H9 (cell line): ENCODE measurements around the gene NPLOC4. TPM values are rescaled to one million over a fixed set of nuclear protein-coding genes. Genes with fewer than 3 reads are reported as not detected.
A peak's percentile ranks its signal among the peaks of the same experiment; 100 is the strongest.

Experiments used
- DNase-seq: peaks from one replicate; pipeline ENCODE4 v3.0.0-alpha.2; 2017
- H2AFZ ChIP-seq: one replicate; pipeline ENCODE4 v1.6.1; 2013; ENCODE audit warnings: mild to moderate bottlenecking, low read length, control low read depth, moderate library complexity
- H2AK5ac ChIP-seq: 2 replicates; pipeline ENCODE4 v1.6.1; 2013; ENCODE audit warnings: low read length, control low read depth, mixed read lengths; ENCODE audit not compliant: insufficient read length
- H2BK120ac ChIP-seq: one replicate; pipeline ENCODE4 v1.6.1; 2013; ENCODE audit warnings: low read depth, mild to moderate bottlenecking, low read length, control low read depth, inconsistent platforms; ENCODE audit not compliant: poor library complexity, severe bottlenecking
- H2BK12ac ChIP-seq: 2 replicates; pipeline ENCODE4 v1.6.1; 2013; ENCODE audit warnings: low read length, control low read depth, mixed read lengths, low read depth; ENCODE audit not compliant: insufficient read length
- H2BK15ac ChIP-seq: 2 replicates; pipeline ENCODE4 v1.6.1; 2013; ENCODE audit warnings: low read depth, low read length, control low read depth
- H2BK20ac ChIP-seq: one replicate; pipeline ENCODE4 v1.6.1; 2013; ENCODE audit warnings: low read depth, mild to moderate bottlenecking, low read length, control low read depth, inconsistent platforms; ENCODE audit not compliant: poor library complexity, severe bottlenecking
- H2BK5ac ChIP-seq: 2 replicates; pipeline ENCODE4 v1.6.1; 2013; ENCODE audit warnings: low read length, control low read depth, mixed read lengths; ENCODE audit not compliant: insufficient read length
- H3K14ac ChIP-seq: 2 replicates; pipeline ENCODE4 v1.6.1; 2013; ENCODE audit warnings: low read length, control low read depth; ENCODE audit not compliant: insufficient read depth
- H3K18ac ChIP-seq: 2 replicates; pipeline ENCODE4 v1.6.1; 2013; ENCODE audit warnings: low read depth, mild to moderate bottlenecking, mixed read lengths, low read length, control low read depth; ENCODE audit not compliant: insufficient read length
- H3K23ac ChIP-seq: 2 replicates; pipeline ENCODE4 v1.6.1; 2013; ENCODE audit warnings: low read length, control low read depth, mixed read lengths, low read depth; ENCODE audit not compliant: insufficient read length
- H3K23me2 ChIP-seq: 2 replicates; pipeline ENCODE4 v1.6.1; 2013; ENCODE audit warnings: low read depth, mild to moderate bottlenecking, mixed read lengths, low read length, control low read depth; ENCODE audit not compliant: insufficient read length, poor library complexity, severe bottlenecking
- H3K27ac ChIP-seq: 2 replicates; pipeline ENCODE4 v1.5.1; 2013; ENCODE audit warnings: low read length, control low read depth, mixed read lengths, low read depth; ENCODE audit not compliant: insufficient read length
- H3K27me3 ChIP-seq: 2 replicates; pipeline ENCODE4 v1.6.1; 2013; ENCODE audit warnings: low read length, control low read depth, inconsistent platforms; ENCODE audit not compliant: insufficient read depth
- H3K4ac ChIP-seq: 2 replicates; pipeline ENCODE4 v1.6.1; 2013; ENCODE audit warnings: low read depth, mild to moderate bottlenecking, control low read depth, inconsistent platforms, low read length, moderate library complexity
- H3K4me1 ChIP-seq: 2 replicates; pipeline ENCODE4 v1.6.1; 2013; ENCODE audit warnings: low read length, control low read depth, inconsistent platforms; ENCODE audit not compliant: insufficient read depth
- H3K4me2 ChIP-seq: 2 replicates; pipeline ENCODE4 v1.6.1; 2013; ENCODE audit warnings: low read length, control low read depth, mixed read lengths; ENCODE audit not compliant: insufficient read length, insufficient read depth
- H3K56ac ChIP-seq: 2 replicates; pipeline ENCODE4 v1.6.1; 2013; ENCODE audit warnings: low read depth, mild to moderate bottlenecking, mixed read lengths, low read length, control low read depth; ENCODE audit not compliant: insufficient read length
- H3K79me1 ChIP-seq: 2 replicates; pipeline ENCODE4 v1.6.1; 2013; ENCODE audit warnings: low read depth, mild to moderate bottlenecking, moderate library complexity, low read length, control low read depth, inconsistent platforms; ENCODE audit not compliant: insufficient read depth, poor library complexity, severe bottlenecking
- H3K79me2 ChIP-seq: 2 replicates; pipeline ENCODE4 v1.6.1; 2013; ENCODE audit warnings: low read length, control low read depth, inconsistent platforms; ENCODE audit not compliant: insufficient read depth
- H3K9ac ChIP-seq: 2 replicates; pipeline ENCODE4 v1.6.1; 2013; ENCODE audit warnings: low read length, control low read depth, mixed read lengths; ENCODE audit not compliant: insufficient read length; ENCODE audit errors: extremely low read depth
- H3K9me3 ChIP-seq: one replicate; pipeline ENCODE4 v1.6.1; 2013; ENCODE audit warnings: low read depth, low read length, inconsistent platforms; ENCODE audit not compliant: control insufficient read depth
- H3T11ph ChIP-seq: one replicate; pipeline ENCODE4 v1.6.1; 2013; ENCODE audit warnings: mild to moderate bottlenecking, low read length, control low read depth, inconsistent platforms
- H4K20me1 ChIP-seq: one replicate; pipeline ENCODE4 v1.6.1; 2013; ENCODE audit not compliant: control insufficient read depth, insufficient read length, insufficient read depth
- H4K5ac ChIP-seq: 2 replicates; pipeline ENCODE4 v1.6.1; 2013; ENCODE audit warnings: low read depth, mild to moderate bottlenecking, mixed read lengths, low read length, control low read depth; ENCODE audit not compliant: insufficient read length
- H4K8ac ChIP-seq: replicated peaks from 2 replicates; pipeline ENCODE4 v1.6.1; 2013; ENCODE audit warnings: low read length, control low read depth, mixed read lengths, low read depth; ENCODE audit not compliant: insufficient read length
- H4K91ac ChIP-seq: 2 replicates; pipeline ENCODE4 v1.6.1; 2013; ENCODE audit warnings: low read depth, mild to moderate bottlenecking, moderate library complexity, mixed read lengths, low read length, control low read depth; ENCODE audit not compliant: insufficient read length
- H3K27ac Mint-ChIP-seq, 3 experiments: 2 replicates in 2 of 3; 3 replicates in 1 of 3; pipeline ENCODE4 v1.8.0; 2020 to 2021; ENCODE audit warnings: mixed read lengths in 3 of 3, mild to moderate bottlenecking in 1 of 3, moderate library complexity in 1 of 3
- H3K27me3 Mint-ChIP-seq: 2 replicates; pipeline ENCODE4 v1.8.0; 2021; ENCODE audit warnings: low read depth, mild to moderate bottlenecking, moderate library complexity, mixed read lengths
- H3K36me3 Mint-ChIP-seq, 3 experiments: 2 replicates in 2 of 3; 3 replicates in 1 of 3; pipeline ENCODE4 v1.8.0; 2020 to 2021; ENCODE audit warnings: low read depth in 3 of 3, mixed read lengths in 3 of 3; ENCODE audit not compliant: insufficient read depth in 1 of 3
- H3K4me1 Mint-ChIP-seq, 2 experiments: 2 replicates each; pipeline ENCODE4 v1.8.0; 2020; ENCODE audit warnings: mixed read lengths in 2 of 2
- H3K4me3 Mint-ChIP-seq, 2 experiments: 2 replicates in 1 of 2; 3 replicates in 1 of 2; pipeline ENCODE4 v1.8.0; 2020 to 2021; ENCODE audit warnings: mild to moderate bottlenecking in 2 of 2, mixed read lengths in 2 of 2, moderate library complexity in 1 of 2
- H3K9me3 Mint-ChIP-seq, 2 experiments: 2 replicates in 1 of 2; 3 replicates in 1 of 2; pipeline ENCODE4 v1.8.0; 2020; ENCODE audit warnings: mild to moderate bottlenecking in 2 of 2, mixed read lengths in 2 of 2, moderate library complexity in 1 of 2
- CTCF ChIP-seq: fragments of 200-600 bp; sonication (generic); conservative IDR thresholded peaks from 3 replicates; pipeline ENCODE4 v1.8.0; 2021; ENCODE audit warnings: antibody characterized with exemption, mild to moderate bottlenecking
- WGBS: extraction: QIAGEN DNeasy Blood & Tissue Kit; methylation state at CpG from one replicate; pipeline ENCODE4 v1.1.7; 2013; ENCODE audit warnings: missing lambda C conversion rate, low lambda C conversion rate, mixed read lengths; ENCODE audit not compliant: insufficient read length; ENCODE audit errors: extremely low coverage; 5-methylcytosine and 5-hydroxymethylcytosine counted together
- total RNA-seq: library from RNA; stranded (reverse); gene quantifications from 2 replicates; pipeline ENCODE4 v1.2.1, GENCODE V29; 2021

NPLOC4 gene
- total RNA-seq, 1 experiment from 2014 or later: 103 TPM

DNA sequence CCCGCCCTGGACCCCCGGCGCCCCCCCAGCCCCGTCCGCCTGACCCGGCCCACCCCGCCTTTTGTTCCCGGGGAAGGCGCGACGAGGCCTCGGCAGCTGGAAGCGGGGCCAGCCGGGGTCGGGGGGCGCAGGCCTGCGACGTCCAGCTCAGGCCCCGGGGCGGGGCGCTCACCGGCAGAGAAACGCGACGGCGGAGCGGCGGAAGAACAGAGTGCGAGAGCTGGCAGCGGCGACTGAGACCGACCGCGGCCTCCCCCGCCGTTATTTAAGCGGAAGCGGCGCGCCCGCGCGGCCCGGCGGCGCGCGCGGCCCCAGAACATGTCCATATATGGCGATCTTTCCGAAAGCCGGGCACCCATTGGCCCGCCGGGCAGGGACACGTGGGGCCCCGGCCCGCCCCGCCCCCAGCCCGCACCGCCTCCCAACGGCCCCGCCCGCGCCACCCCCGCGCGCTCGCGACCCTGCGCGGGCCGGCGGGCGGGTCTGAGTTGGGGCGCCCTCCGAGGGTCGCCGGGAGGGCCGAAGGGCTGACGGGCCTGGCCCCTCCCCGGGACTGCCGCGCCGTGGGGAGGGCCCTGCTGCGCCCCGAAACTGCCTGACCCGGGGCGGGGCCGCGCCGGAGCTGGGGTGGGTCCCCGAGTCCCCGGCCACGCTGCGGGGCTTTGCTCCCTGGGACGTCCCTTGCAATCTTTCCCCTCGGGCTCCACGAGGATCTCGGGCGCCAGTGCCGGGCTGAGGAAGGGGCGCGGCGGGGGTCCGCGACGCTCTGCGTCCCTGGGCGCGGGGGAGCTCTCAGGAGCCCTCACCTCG is 124.1 kb downstream of the NPLOC4 start, which contains the start of gene ACTG1:
Gene ACTG1, minus strand, starts transcription at position 238 of the 810 bp plus-strand sequence. CDS start 445 bp downstream, outside the sequence.
- H3K4me2 ChIP-seq: peak within 1 kb of the TSS; percentile 97
- no peak within 1 kb of the TSS for H3T11ph ChIP-seq
- no peak within 1 kb of the TSS for H4K5ac ChIP-seq
- peak within 1 kb of the TSS; percentile 71 for H2BK120ac ChIP-seq
- no peak within 1 kb of the TSS for H3K27ac ChIP-seq
- H2AFZ ChIP-seq: no peak within 1 kb of the TSS
- no peaks in the 10 kb centered on the region for H4K20me1 ChIP-seq
- peaks cover 2% of the 10 kb centered on the region for H3K79me1 ChIP-seq
- H3K27me3 ChIP-seq: no peaks in the 10 kb centered on the region
- peaks cover 31% of the 10 kb centered on the region for H3K23me2 ChIP-seq
- peaks cover 25% of the 10 kb centered on the region; the same call in 1 of the 2 replicates for H3K79me2 ChIP-seq
- no peak within 1 kb of the TSS for H2AK5ac ChIP-seq
- Mint-ChIP-seq H3K4me3 (peak within 1 kb of the TSS; percentile 97 to 100), H3K27me3 (peaks cover 9% of the 10 kb centered on the region), H3K27ac (peak within 1 kb of the TSS; percentile 84 to 98 (median 96); a peak in 5 of 7 replicates), H3K4me1 (peaks cover 29 to 39% of the 10 kb centered on the region in 2 experiments), H3K36me3 (peaks cover 38 to 44% (median 43%) of the 10 kb centered on the region in 3 experiments), H3K9me3 (peaks cover 7 to 21% of the 10 kb centered on the region in 2 experiments; a peak in 4 of 5 replicates)
- H3K4ac ChIP-seq: peak within 1 kb of the TSS; percentile 91; the same call in 1 of the 2 replicates
- DNase-seq: peak; percentile 93
- no peak within 1 kb of the TSS for H2BK5ac ChIP-seq
- H3K4me1 ChIP-seq: no peaks in the 10 kb centered on the region
- no peak within 1 kb of the TSS for H3K56ac ChIP-seq
- H3K9me3 ChIP-seq: no peaks in the 10 kb centered on the region
- no peak within 1 kb of the TSS for H2BK12ac ChIP-seq
- peak within 1 kb of the TSS; percentile 95 for H3K14ac ChIP-seq
- no peak for TF ChIP-seq CTCF
- peak within 1 kb of the TSS; percentile 94 for H4K91ac ChIP-seq
- no peak within 1 kb of the TSS for H2BK20ac ChIP-seq
- H3K9ac ChIP-seq: peak within 1 kb of the TSS; percentile 83
- no peak within 1 kb of the TSS for H4K8ac ChIP-seq
- no peak within 1 kb of the TSS for H3K23ac ChIP-seq
- no peak within 1 kb of the TSS; the same call in 1 of the 2 replicates for H2BK15ac ChIP-seq
- WGBS: no CpG with 5 or more reads among the region's 111 CpGs
- H3K18ac ChIP-seq: peak within 1 kb of the TSS; percentile 97
